ENCODE results near the gene ENDOU. TPM values are rescaled to one million over a fixed set of nuclear protein-coding genes. Genes with fewer than 3 reads are reported as not detected.

ENDOU gene, protein sequence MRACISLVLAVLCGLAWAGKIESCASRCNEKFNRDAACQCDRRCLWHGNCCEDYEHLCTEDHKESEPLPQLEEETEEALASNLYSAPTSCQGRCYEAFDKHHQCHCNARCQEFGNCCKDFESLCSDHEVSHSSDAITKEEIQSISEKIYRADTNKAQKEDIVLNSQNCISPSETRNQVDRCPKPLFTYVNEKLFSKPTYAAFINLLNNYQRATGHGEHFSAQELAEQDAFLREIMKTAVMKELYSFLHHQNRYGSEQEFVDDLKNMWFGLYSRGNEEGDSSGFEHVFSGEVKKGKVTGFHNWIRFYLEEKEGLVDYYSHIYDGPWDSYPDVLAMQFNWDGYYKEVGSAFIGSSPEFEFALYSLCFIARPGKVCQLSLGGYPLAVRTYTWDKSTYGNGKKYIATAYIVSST
- total RNA-seq: 16.4 TPM

DNA sequence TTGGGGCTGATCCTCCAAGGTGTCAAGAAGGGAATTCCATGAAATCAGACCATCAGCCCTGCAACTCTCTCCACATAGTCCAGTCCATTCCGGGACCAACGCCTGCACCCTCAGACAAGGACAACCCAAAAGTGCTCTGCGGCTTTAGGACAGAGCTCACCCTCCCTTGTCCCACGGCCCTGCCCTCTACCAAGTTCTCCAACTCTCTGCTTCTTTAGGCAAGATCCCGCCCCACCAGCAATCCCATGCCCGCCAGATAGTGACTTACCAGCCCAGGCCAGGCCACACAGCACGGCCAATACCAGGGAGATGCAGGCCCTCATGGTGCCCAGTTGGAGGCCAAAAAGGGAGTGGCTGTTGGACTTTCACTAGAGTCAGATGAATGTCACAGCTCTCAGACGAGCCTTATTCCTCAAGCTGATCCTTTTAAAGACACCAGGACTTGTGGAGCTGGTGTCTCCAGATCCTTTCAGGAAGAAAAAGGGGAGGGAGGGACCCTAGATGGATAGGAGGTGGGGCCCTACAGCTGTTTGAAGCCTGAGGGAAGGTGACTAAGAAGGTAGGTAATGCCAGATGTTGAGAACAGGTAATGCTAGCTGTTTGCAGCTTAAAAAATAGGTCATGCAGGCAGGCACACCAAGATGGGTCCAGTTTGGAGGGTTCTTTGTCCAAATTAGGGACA lies at the start of gene ENDOU:
TSS of gene ENDOU (minus strand) at position 400 of the 682 bp plus-strand sequence. CDS start at position 323, 77 bp downstream.
- DNase-seq: no peak

DNA sequence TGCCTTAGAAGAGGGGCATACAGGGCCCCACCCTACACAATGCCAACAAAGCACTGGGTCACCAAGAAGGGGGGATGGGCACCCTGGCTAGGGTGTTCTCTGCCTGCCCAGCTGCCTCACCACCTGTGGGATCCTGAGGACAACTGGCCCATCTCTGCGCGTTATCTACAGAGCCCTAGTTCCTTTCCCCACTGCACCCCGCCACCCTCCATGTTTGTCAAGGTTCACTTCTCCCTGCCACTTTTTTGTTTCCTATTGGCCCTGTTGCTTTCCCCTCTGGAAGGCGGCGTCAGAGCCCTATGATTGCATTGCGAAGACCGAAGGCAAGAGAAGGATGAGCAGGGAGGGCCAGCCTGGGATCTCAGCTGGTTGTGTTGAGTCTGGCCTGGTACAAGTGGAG lies 49.4 kb upstream of the ENDOU start:
- DNase-seq: no peak

- DNase-seq: no peak
Observed at GRCh38 chr12:47773858-47774580, 48.7 kb upstream of the ENDOU start.

DNA sequence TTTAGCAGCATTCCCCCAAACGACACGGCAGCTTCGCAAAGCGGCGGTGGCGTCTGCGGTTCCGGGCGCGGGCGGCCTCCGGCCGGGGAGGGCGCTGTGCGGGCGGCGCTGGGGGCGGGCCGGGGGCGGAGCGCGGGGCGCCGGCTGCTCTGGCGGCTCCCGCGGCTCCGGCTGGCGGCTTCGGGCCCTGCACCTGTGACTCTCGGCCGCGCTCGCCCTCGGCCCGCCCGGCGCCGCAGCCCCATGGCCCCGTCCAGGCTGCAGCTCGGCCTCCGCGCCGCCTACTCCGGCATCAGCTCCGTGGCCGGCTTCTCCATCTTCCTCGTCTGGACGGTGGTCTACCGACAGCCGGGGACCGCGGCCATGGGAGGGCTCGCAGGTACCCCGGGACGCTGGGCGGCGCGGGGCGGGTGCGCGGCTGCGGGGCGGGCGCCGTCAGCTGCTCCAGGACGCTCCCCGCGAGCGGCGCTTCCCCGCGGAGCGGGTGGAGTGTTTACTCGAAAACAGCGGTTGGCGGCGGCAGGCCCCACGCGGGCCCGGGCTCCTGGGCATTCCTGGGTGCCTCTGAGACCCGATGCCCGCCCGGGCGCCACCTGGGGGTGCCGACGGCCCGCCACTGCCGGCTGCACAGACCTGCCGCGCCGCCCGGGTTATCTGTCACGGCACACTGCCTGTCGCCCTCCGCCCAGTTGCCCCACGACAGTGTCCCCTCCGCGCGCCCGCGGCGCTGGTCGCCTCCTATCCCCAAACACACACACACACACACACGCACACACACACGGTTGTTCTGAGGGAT lies 48.0 kb upstream of the ENDOU start, which contains the start of gene SLC48A1:
TSS of gene SLC48A1 (plus strand) at position 177 of the 796 bp plus-strand sequence. CDS start at position 244, 67 bp downstream.
- peak; percentile 85 for DNase-seq

DNA sequence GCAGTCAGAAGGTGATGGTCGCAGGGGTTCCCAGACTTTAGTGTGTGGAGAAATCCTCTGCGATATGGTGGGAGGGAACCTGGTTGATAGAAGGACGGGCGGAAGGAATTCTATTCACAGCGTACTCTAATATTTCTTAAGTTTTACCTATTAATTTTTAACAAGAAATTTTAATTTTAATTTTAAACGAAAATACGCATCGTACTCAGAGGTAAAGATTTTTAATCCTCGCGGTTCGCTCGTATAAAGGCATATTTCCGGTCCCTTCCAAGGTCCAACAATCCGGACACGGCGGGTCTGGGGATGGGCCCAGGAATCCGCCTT lies 47.4 kb upstream of the ENDOU start:
- no peak for DNase-seq

DNA sequence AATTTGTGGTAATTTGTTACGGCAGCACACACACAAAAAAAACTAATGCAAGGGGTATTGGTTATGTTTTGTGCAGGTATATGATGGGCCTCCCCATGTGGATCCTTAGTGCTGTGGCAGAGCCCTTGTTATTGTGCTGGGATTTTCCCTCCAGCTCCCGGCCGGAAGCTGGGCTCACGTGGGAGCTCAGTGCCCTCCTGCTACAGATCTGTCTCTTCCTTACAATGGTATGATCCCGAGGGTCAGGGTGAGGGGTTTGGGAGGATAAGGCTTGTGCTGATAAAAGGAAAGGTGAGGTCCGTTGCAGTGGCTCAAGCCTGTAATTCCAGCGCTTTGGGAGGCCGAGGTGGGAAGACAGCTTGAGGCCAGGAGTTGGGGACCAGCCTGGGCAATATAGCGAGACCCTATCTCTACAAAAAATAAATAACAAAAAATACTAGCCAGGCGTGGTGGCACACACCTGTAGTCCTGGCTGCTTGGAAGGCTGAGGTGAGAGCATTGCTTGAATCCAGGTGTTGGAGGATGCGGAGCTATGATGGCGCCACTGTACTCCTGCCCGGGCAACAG lies 46.9 kb upstream of the ENDOU start:
- no peak for DNase-seq

GRCh38 chr12:47771304-47771703 lies 46.0 kb upstream of the ENDOU start:
- no peak for DNase-seq

GRCh38 chr12:47770086-47770726 lies 44.9 kb upstream of the ENDOU start:
- DNase-seq: no peak

GRCh38 chr12:47769234-47770085 lies 44.2 kb upstream of the ENDOU start:
- no peak for DNase-seq

GRCh38 chr12:47768323-47768811 lies 43.1 kb upstream of the ENDOU start:
- DNase-seq: no peak

DNA sequence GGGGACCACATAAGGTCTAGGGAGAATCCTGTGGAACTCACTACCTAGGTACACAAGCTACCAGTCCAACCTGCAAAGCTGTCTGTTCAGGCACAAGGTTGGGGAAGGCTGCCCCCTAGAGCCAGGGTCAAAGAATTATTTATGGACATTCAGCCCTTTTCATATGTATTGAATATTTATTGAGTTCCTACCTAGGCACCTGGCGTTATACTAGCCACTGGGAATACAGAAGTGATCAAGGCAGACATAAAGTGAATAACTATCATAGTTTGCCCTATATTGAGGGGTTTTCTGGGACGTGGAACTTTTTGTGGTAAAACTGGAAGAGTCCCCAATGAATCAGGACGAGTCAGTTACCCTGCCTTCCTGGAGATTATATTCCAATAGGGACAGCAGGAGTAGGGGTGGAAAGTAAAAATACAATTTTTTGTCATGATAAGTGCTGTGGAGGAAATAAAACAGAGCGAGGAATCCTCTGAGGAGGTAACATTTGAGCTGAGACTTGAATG lies 42.0 kb upstream of the ENDOU start:
- peak; percentile 46 for DNase-seq

DNA sequence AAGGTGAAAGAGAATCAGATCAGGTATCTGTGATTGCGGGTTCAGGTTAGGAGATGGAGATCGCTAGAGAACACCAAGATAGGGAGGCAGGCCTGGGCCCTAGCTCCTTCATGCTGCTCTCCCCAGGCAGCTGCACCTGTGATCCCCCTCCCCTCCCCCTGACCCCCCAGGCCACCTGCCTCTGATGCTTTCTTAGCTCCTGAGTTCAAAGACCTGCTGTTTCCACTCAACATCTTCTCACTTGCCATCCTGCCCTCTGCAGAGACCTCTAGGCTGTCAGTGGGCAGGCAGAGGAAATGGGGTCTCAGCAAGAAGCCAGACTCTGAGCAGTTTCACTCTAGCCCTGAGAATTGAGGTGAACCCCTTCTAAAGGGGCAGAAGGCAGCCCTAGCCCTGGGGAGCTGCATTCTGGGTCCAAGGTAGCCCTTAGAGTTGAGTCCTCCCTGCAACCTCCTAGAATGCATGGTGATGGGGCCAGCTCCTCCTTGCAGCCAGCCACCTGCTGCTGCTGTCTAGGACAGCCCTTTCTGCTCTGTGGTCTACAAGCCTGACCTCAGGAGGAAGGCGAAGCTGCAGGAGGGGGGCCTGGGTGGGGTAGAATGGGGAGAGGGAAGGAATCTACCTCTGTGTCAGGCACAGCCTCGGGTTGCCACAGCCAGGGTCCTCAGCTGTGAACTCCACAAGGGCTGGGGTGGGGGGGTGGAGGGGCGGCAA lies 41.4 kb upstream of the ENDOU start:
- no peak for DNase-seq

DNA sequence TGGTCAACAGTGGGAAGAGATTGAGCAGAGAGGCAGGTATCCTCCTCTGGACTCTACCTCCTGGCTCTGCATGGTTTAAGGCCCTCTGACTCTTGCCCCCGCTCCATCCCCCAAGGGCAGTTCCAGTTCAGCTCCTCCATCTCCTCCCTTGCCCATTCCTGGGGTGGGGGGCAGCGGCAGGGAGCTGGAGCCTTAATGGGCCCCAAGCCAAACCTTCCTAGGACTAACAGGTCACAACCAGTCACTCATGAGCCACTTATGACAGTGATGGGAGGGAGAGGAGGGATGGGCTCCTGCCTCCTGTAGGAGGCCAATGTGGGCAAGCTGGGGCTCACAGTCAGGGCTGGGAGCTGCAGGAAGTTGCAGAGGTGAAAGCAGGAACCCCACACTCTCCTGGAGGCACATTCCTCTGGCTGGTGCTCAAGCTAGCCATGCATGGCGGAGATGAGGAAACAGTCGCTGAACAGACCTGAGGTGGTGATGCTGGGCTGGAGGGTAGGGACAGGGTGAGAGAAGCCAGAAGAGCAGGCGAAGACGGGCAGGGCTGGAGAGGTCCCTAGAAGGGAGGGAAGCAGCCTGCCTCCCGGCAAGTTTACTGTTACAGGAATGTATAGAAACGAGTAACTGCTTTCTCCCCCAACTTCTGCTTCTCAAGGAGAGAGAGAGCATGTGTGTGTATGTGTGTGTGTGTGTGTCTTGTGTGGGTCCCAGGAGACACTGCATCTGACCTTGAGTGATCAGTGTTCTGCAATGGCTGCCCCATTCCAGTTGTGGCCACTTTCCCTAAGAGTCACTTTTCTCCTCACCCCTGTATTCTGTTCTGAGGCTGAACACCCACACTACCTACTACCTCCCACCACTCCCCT lies 38.4 kb upstream of the ENDOU start:
- no peak for DNase-seq

DNA sequence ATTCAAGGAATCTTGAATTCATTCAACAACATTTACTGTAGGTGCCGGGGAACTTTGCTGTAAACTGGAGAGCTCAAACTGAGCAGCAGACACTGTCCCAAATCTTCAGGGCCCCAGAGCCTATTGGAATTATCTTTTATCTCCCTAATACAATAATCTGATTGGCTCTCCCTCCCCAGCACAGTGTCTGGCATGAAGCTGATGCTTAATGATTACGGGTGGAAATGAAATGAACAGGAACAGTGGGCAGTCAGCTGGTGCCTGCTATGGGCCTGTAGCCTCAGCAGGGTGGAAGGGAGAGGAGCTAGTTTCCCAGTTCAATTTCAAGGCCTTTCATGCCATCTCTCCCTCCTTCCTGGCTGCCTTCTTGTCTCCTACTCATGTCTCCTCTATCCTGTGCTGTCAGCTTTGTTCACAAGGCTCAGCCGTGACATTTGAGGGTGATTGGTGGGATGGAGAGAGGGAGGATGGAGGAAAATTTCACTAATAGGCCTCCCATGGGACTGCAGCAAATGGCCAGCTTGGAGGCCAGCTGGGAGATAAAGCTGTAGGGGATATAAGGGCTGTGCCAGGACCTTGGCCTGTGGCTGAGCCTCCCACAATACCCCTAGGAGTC lies 37.7 kb upstream of the ENDOU start:
- no peak for DNase-seq

DNA sequence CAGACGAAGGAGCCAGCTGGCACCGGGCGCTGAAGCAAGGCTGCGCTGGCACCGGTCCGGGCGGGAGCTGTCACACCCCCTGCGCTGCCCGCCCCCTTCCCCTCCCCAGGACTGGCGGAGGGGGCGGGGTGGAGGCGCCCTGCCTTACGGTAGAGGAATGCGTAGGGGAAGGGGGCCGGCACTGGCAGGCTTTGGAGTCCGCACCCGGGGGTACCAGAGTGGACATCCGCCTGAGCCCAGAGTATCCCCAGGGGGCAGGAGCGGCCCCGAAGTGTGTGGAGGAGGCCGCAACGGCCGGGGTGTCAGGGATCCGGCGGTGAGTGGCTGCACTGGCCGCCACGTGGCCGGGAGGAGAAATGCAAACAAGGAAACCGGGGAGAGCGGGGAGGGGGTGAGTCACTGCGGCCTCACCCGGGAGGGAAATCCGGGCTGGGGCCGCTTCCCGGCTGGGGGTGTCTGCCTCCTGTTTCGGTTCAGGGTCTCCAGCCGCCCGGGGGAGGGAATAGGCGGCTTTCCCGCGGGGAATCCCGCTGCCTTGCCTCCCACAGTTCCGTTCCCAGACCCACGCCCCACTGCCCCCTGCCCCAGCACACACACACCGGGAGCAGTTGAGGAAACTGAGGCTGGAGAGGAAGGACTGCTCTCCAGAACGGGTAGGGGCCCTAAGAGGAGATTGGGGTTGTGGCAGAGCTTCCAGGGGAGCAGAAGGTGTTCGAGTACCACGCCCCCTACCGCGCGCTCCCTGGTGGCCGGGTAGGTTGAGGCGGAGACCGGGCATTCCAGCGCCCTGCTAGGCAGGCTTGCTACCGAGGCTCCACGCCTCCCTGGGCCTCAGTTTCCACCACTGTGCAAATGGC lies 33.8 kb upstream of the ENDOU start, which contains the start of gene RAPGEF3:
TSS of gene RAPGEF3 (minus strand) at position 47 of the 857 bp plus-strand sequence. CDS start 324 bp downstream, outside the sequence.
- peak; percentile 88 for DNase-seq

GRCh38 chr12:47758584-47758833 lies 33.2 kb upstream of the ENDOU start:
- DNase-seq: no peak

All from tongue (tissue), 2 donors.